DND-41 (cell line): Measurements from ENCODE around the gene AUTS2.

ENCODE experiments used
- CTCF ChIP-seq: IDR thresholded peaks from 2 replicates; pipeline ENCODE4 v1.5.1; 2012; ENCODE audit warnings: borderline replicate concordance, low read length, moderate library complexity, mild to moderate bottlenecking; ENCODE audit not compliant: poor library complexity, severe bottlenecking; ENCODE audit errors: extremely low read depth
- EZH2 ChIP-seq: IDR thresholded peaks from 3 replicates; pipeline ENCODE4 v1.6.1; 2012; ENCODE audit warnings: borderline replicate concordance, low read depth, mild to moderate bottlenecking, moderate library complexity, low read length, inconsistent platforms; ENCODE audit not compliant: severe bottlenecking

- TF ChIP-seq CTCF (no peak), EZH2 (no peak)
Observed at GRCh38 chr7:70068531-70068930, 470.3 kb downstream of the AUTS2 start.
